ENCODE data around the gene PLA2G6.

PLA2G6 gene

DNA sequence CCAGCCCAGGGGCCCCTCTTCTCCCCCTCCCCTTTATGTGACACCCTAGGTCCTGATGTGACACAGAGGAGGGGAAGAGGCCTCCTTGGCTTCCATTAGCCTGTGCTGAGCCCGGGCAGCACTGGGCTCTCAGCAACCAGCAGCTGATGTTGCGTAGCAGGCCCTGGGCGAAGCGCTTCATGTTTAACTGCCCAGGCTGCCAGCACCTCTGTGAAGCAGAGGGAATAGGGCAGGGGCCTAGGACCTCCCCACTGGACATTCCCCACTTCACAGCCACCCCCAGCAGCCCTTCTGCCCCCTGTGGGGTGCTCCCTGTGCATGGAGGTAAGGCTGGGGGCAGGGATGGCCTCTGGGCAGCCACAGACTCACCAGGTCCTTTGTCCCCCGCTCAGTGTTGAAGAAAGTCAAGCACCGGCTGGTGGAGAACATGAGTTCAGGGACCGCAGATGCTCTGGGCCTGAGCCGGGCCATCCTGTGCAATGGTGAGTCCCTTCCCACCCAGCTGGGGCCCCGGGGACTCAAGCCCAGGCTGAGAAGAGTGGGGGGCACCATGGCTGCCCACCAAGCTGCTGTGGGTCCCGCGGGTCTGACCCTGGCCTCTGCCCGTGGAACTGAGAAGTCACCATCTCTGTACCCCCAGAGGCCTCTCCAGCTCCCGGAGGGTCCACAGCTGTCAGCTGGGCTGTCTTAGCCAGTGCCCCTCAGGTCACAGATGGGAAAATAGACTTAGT, 112.8 kb downstream of the PLA2G6 start:
- DNase-seq: no peak

DNA sequence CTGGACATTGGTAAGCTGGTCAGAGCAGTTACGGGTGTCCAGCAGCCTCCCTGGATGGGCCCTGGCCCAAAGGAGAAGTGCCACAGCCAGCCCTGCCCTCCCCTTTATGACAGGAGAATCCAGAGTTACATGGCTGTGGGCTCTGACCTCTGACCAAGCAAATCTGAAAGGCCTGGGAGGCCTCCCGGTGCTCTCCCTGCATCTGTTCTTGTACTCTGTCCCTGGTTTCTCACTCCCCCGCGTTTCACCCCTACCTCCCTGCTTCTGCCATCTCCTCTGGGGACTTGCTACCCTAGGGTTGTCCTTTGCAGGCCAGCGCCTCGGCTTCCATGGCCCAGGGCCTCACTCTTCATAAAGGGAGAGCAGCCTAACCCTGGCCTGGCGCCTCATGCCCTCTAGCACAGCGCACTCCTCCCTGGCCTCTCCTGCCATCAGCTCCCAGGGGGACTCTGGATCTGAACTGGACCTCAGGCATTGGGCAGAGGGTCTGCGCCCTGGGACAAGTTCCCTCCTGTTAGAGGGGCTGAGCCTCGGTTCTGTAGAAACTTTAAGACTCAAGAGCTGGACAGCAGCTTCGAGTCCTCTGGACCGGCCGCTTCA, 113.8 kb downstream of the PLA2G6 start:
- DNase-seq: no peak

GRCh38 chr22:38067028-38067415, 114.6 kb downstream of the PLA2G6 start:
- DNase-seq: no peak

GRCh38 chr22:38066381-38067027, 115.1 kb downstream of the PLA2G6 start:
- no peak for DNase-seq

DNA sequence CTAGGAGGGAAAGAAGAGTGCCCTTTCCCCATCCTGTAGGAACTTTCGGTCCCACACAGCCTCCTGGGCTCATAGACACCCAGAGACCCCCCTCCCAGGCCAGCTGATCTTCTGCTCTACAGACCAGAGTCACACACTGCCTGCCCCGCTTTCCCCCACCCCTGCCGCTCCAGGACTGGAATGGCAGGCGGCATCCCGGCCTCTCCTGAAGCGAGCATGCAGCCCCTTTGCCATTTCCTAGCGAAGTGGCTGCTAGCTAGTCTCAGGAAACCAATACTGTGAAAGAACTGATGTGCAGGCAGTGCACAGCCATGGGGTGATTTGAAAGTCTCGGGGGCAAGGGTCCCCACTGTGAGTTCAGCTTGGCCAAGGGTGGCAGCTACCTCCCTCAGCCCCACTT, 116.1 kb downstream of the PLA2G6 start:
- no peak for DNase-seq

DNA sequence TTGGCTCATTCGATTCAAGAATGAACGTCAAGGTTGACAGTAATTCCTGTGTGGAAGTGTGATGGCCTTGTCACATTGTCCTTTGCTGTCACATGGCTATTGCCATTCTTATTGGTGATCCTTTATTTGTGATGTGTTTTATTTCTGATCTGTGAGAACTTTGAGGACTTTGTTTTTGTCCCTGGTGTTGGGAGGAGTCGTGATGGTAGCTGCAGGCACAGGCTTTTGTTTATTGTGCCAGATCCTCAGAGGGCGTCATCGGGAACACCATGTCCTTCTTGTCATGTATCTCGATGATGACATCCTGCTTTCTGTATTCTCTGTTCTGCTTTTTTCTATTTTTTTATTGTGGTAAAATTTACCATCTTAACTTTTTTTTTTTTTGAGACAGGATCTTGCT, 118.8 kb downstream of the PLA2G6 start:
- no peak for DNase-seq
